ENCODE results near the gene SLCO4A1.

- TF ChIP-seq EZH2 (IDR thresholded peaks at IDR 0.05; ENCODE audit: insufficient read depth, poor library complexity, severe bottlenecking) (no peak), EZH2phosphoT487 (IDR thresholded peaks at IDR 0.05; ENCODE audit: insufficient read depth, low read depth) (no peak)
These were observed 27.9 kb downstream of the SLCO4A1 start for GRCh38 chr20:62670156-62670555.

Data from GM23248 (cell line).